ENCODE measurements around the gene ERMARD. TPM values are rescaled to one million over a fixed set of nuclear protein-coding genes. Genes with fewer than 3 reads are reported as not detected.

The ERMARD gene
- total RNA-seq, 1 experiment from 2014 or later = 13.6 TPM

DNA sequence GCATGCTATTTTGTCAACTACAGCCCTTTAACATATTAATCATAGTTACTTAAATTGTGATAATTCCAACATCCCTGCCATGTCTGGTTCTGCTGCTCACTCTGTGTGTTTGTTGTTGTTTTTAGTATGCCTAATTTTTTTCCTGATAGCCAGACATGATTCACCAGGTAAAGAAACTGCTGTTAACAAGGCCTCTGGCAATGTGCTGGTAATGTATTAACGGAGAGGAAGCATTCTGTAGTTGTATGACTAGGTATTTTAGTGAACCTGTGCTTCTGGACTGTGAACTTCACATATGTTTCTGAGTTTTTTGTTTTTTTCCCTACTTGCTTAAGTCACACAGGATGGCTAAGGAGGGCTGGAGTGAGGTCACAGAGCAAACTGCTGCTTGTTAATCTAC, 4.9 kb upstream of the ERMARD start:
- TF ChIP-seq, protein P1, sequence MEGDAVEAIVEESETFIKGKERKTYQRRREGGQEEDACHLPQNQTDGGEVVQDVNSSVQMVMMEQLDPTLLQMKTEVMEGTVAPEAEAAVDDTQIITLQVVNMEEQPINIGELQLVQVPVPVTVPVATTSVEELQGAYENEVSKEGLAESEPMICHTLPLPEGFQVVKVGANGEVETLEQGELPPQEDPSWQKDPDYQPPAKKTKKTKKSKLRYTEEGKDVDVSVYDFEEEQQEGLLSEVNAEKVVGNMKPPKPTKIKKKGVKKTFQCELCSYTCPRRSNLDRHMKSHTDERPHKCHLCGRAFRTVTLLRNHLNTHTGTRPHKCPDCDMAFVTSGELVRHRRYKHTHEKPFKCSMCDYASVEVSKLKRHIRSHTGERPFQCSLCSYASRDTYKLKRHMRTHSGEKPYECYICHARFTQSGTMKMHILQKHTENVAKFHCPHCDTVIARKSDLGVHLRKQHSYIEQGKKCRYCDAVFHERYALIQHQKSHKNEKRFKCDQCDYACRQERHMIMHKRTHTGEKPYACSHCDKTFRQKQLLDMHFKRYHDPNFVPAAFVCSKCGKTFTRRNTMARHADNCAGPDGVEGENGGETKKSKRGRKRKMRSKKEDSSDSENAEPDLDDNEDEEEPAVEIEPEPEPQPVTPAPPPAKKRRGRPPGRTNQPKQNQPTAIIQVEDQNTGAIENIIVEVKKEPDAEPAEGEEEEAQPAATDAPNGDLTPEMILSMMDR (conservative IDR thresholded peaks at IDR 0.05) = no peak
- H2BK15ac ChIP-seq (ENCODE audit: low read depth, low read length) = no peak overlapping the region
- Mint-ChIP-seq H3K4me3 (no peak overlapping the region), H3K27ac (no peak overlapping the region), H3K27me3 (ENCODE audit: low read depth) (peaks cover 3% of the 10 kb centered on the region; the same call in 1 of the 2 replicates), H3K9me3 (peaks cover 0 to 4% of the 10 kb centered on the region in 2 experiments; a peak in 1 of 5 replicates), H3K4me1 (peaks cover 7 to 11% of the 10 kb centered on the region in 2 experiments), H3K36me3 (ENCODE audit: insufficient read depth in 1 of 3, low read depth in 3 of 3) (peaks cover 0 to 2% (median 0%) of the 10 kb centered on the region in 3 experiments; a peak in 3 of 7 replicates)
- peaks cover 3% of the 10 kb centered on the region for H3K23me2 ChIP-seq (ENCODE audit: insufficient read length, low read depth, low read length, poor library complexity, severe bottlenecking)
- H3K27ac ChIP-seq (ENCODE audit: insufficient read length, low read depth, low read length) = no peak overlapping the region
- H3K4me2 ChIP-seq (ENCODE audit: insufficient read depth, insufficient read length, low read length) = no peak overlapping the region
- H3K23ac ChIP-seq (ENCODE audit: insufficient read length, low read depth, low read length) = no peak overlapping the region
- no peak overlapping the region for H2BK5ac ChIP-seq (ENCODE audit: insufficient read length, low read length)
- no peak overlapping the region for H3K18ac ChIP-seq (ENCODE audit: insufficient read length, low read depth, low read length)
- no peak overlapping the region for H2BK12ac ChIP-seq (ENCODE audit: insufficient read length, low read depth, low read length)
- no peak overlapping the region for H4K91ac ChIP-seq (ENCODE audit: insufficient read length, low read depth, low read length)
- no peaks in the 10 kb centered on the region for H3K79me1 ChIP-seq (ENCODE audit: insufficient read depth, low read depth, low read length, poor library complexity, severe bottlenecking)
- no peaks in the 10 kb centered on the region for H3K9me3 ChIP-seq (ENCODE audit: control insufficient read depth, low read depth, low read length)
- no peaks in the 10 kb centered on the region for H3K79me2 ChIP-seq (ENCODE audit: insufficient read depth, low read length)
- no peak overlapping the region for H3K4ac ChIP-seq (ENCODE audit: low read depth, low read length)
- no peak overlapping the region for H2AK5ac ChIP-seq (ENCODE audit: insufficient read length, low read length)
- no peak overlapping the region for H3T11ph ChIP-seq (ENCODE audit: low read length)
- no peak overlapping the region for H3K56ac ChIP-seq (ENCODE audit: insufficient read length, low read depth, low read length)
- H3K4me1 ChIP-seq (ENCODE audit: insufficient read depth, low read length) = no peaks in the 10 kb centered on the region
- no peaks in the 10 kb centered on the region for H3K27me3 ChIP-seq (ENCODE audit: insufficient read depth, low read length)
- no peak for DNase-seq
- WGBS (ENCODE audit: extremely low coverage, insufficient read length, low lambda C conversion rate) = no CpG with 5 or more reads among the region's 1 CpG
- H4K5ac ChIP-seq (ENCODE audit: insufficient read length, low read depth, low read length) = no peak overlapping the region
- no peak overlapping the region for H3K14ac ChIP-seq (ENCODE audit: insufficient read depth, low read length)
- no peak overlapping the region for H2BK120ac ChIP-seq (ENCODE audit: low read depth, low read length, poor library complexity, severe bottlenecking)
- H4K20me1 ChIP-seq (ENCODE audit: control insufficient read depth, insufficient read depth, insufficient read length) = no peaks in the 10 kb centered on the region
- no peak overlapping the region for H2AFZ ChIP-seq (ENCODE audit: low read length)
- H2BK20ac ChIP-seq (ENCODE audit: low read depth, low read length, poor library complexity, severe bottlenecking) = no peak overlapping the region
- H4K8ac ChIP-seq (replicated peaks; ENCODE audit: insufficient read length, low read depth, low read length) = no peak overlapping the region
- H3K9ac ChIP-seq (ENCODE audit: extremely low read depth, insufficient read length, low read length) = no peak overlapping the region
